IgD-negative memory B cell (primary cell): Measurements from ENCODE around the gene AMHR2. TPM values are rescaled to one million over a fixed set of nuclear protein-coding genes. Genes with fewer than 3 reads are reported as not detected.

ENCODE experiments used
- H3K27ac Mint-ChIP-seq, 3 donors: one replicate each; pipeline ENCODE4 v1.8.0; 2020 to 2022; ENCODE audit warnings: mild to moderate bottlenecking in 3 of 3, mixed read lengths in 3 of 3, moderate library complexity in 1 of 3
- H3K27me3 Mint-ChIP-seq: one replicate; pipeline ENCODE4 v1.8.0; 2021; ENCODE audit warnings: mixed read lengths
- H3K36me3 Mint-ChIP-seq: one replicate; pipeline ENCODE4 v1.8.0; 2020; ENCODE audit warnings: mild to moderate bottlenecking, mixed read lengths
- H3K4me1 Mint-ChIP-seq, 3 donors: one replicate each; pipeline ENCODE4 v1.8.0; 2020 to 2022; ENCODE audit warnings: mixed read lengths in 3 of 3, mild to moderate bottlenecking in 1 of 3
- H3K4me3 Mint-ChIP-seq, 4 donors: one replicate each; pipeline ENCODE4 v1.8.0; 2020 to 2022; ENCODE audit warnings: mild to moderate bottlenecking in 4 of 4, mixed read lengths in 4 of 4, moderate library complexity in 3 of 4
- H3K9me3 Mint-ChIP-seq, 3 donors: one replicate each; pipeline ENCODE4 v1.8.0; 2020 to 2021; ENCODE audit warnings: mixed read lengths in 3 of 3, mild to moderate bottlenecking in 1 of 3
- polyA plus RNA-seq: library from polyadenylated mRNA; unstranded; fragments of 300-500 nt; fragmentation: Illumina TruSeq; gene quantifications from one replicate; pipeline ENCODE4 v1.2.3, GENCODE V29; 2021

The AMHR2 gene
- polyA plus RNA-seq, 1 donor from 2014 or later = not detected

GRCh38 chr12:53454707-53455106, 31.1 kb downstream of the AMHR2 start:
- H3K4me3 Mint-ChIP-seq = peak overlapping the region in 3 of 4 donors; percentile 33 to 76 (median 63)
- no peaks in the 10 kb centered on the region for H3K9me3 Mint-ChIP-seq
- peak overlapping the region in 2 of 3 donors; percentile 16 to 95 for H3K27ac Mint-ChIP-seq
- H3K4me1 Mint-ChIP-seq = peaks cover 19 to 28% (median 22%) of the 10 kb centered on the region in 3 donors
- peaks cover 6% of the 10 kb centered on the region for H3K36me3 Mint-ChIP-seq
- no peaks in the 10 kb centered on the region for H3K27me3 Mint-ChIP-seq

DNA sequence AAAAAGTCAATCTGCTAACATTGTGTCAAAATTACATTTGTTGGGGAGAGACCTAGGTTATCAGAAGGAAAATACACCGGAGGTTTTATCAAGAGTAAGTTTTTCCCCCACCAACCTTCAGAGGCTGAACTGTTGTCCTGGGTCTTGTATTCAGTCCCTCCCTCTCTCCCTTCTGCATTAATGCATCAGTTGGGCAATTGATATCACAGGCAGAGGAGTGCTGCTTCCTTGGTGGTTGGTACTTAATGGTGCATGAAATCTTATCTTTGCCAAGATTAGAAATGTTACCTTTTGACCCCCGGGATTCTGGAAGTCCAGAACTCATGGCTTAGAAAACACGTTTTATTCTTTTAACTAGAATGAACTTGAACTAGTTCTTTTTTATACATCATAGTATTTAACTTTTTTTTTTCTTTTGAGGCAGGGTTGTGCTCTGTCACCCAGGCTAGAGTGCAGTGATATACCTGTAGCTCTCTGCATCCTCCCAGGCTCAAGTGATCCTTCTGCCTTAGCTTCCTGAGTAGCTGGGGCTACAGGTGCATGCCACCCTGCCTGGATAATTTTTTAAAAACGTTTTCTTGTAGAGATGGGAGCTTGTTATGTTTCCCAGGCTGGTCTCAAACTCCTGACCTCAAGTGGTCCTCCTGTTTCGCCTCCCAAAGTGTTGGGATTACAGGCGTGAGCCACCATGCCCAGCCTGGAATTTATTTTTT, 33.2 kb downstream of the AMHR2 start:
- H3K4me1 Mint-ChIP-seq = peaks cover 16 to 24% (median 22%) of the 10 kb centered on the region in 3 donors
- H3K27me3 Mint-ChIP-seq = no peaks in the 10 kb centered on the region
- H3K36me3 Mint-ChIP-seq = peaks cover 6% of the 10 kb centered on the region
- no peaks in the 10 kb centered on the region for H3K9me3 Mint-ChIP-seq
- peak overlapping the region in 1 of 4 donors; percentile 69 for H3K4me3 Mint-ChIP-seq
- H3K27ac Mint-ChIP-seq = no peak overlapping the region

GRCh38 chr12:53459097-53459496, 35.4 kb downstream of the AMHR2 start:
- peaks cover 7 to 22% (median 10%) of the 10 kb centered on the region in 3 donors for H3K4me1 Mint-ChIP-seq

GRCh38 chr12:53461059-53461458, 37.4 kb downstream of the AMHR2 start:
- H3K27ac Mint-ChIP-seq = peak overlapping the region in 2 of 3 donors; percentile 46 to 67
- peak overlapping the region in 1 of 4 donors; percentile 34 for H3K4me3 Mint-ChIP-seq
- no peaks in the 10 kb centered on the region for H3K9me3 Mint-ChIP-seq
- no peaks in the 10 kb centered on the region for H3K36me3 Mint-ChIP-seq
- peaks cover 0 to 15% (median 3%) of the 10 kb centered on the region in 3 donors for H3K4me1 Mint-ChIP-seq
- no peaks in the 10 kb centered on the region for H3K27me3 Mint-ChIP-seq

More at GRCh38 chr12:53459097-53459496, 35.4 kb downstream of the AMHR2 start:
- no peak overlapping the region for H3K4me3 Mint-ChIP-seq
- no peak overlapping the region for H3K27ac Mint-ChIP-seq
- H3K27me3 Mint-ChIP-seq = no peaks in the 10 kb centered on the region
- H3K9me3 Mint-ChIP-seq = no peaks in the 10 kb centered on the region
- peaks cover 4% of the 10 kb centered on the region for H3K36me3 Mint-ChIP-seq

DNA sequence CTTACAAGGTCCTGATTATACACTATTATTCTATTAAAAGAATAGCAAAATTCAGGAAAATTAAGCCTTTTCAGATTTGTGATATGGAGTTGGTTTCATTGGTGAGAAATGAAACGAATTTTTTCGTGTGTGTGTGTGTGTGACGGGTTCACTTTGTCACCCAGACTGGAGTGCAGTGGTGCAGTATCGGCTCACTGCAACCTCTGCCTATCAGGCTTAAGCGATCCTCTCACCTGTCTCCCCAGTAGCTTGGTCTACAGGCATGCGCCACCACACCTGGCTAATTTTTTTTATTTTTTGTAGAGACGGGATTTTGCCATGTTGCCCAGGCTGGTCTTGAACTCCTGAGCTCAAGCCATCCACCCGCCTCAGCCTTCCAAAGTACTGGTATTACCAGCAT, 37.9 kb downstream of the AMHR2 start:
- Mint-ChIP-seq H3K36me3 (peaks cover 2% of the 10 kb centered on the region), H3K4me1 (peaks cover 0 to 15% (median 3%) of the 10 kb centered on the region in 3 donors), H3K27me3 (no peaks in the 10 kb centered on the region), H3K27ac (no peak overlapping the region), H3K9me3 (no peaks in the 10 kb centered on the region), H3K4me3 (no peak overlapping the region)

DNA sequence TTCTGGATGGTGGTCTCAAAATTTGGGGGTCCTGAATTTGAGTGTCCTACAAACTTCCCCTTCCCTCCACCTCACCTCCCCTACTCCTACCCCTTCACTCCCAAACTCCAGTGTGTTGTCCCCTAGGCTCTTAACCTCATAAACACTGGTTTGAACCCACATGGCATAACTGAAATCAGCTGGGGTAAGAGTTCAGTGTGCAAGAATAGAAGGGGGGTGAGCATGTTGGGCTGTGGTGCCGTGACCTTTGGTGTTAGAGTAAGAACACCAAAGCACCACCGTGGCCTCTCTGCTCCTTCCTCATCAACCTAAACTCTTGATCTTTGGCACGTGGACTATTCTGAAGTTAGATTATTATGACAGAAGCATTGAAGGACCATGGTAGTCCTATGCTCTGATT, 39.3 kb downstream of the AMHR2 start:
- no peak overlapping the region for H3K27ac Mint-ChIP-seq
- no peaks in the 10 kb centered on the region for H3K27me3 Mint-ChIP-seq
- peaks cover 2% of the 10 kb centered on the region for H3K36me3 Mint-ChIP-seq
- H3K4me1 Mint-ChIP-seq = peaks cover 0 to 15% (median 3%) of the 10 kb centered on the region in 3 donors
- H3K9me3 Mint-ChIP-seq = no peaks in the 10 kb centered on the region
- no peak overlapping the region for H3K4me3 Mint-ChIP-seq

GRCh38 chr12:53463802-53464560, 40.3 kb downstream of the AMHR2 start:
- H3K27ac Mint-ChIP-seq = peak overlapping the region in 1 of 3 donors; percentile 56

GRCh38 chr12:53464685-53465418, 41.2 kb downstream of the AMHR2 start:
- H3K27me3 Mint-ChIP-seq = no peaks in the 10 kb centered on the region
- no peaks in the 10 kb centered on the region for H3K9me3 Mint-ChIP-seq
- H3K4me1 Mint-ChIP-seq = peaks cover 0 to 15% (median 6%) of the 10 kb centered on the region in 3 donors
- peaks cover 2% of the 10 kb centered on the region for H3K36me3 Mint-ChIP-seq
- no peak overlapping the region for H3K4me3 Mint-ChIP-seq
- peak overlapping the region in 1 of 3 donors; percentile 63 for H3K27ac Mint-ChIP-seq

More at GRCh38 chr12:53463802-53464560, 40.3 kb downstream of the AMHR2 start:
- Mint-ChIP-seq H3K9me3 (no peaks in the 10 kb centered on the region), H3K36me3 (peaks cover 2% of the 10 kb centered on the region), H3K4me1 (peaks cover 0 to 15% (median 6%) of the 10 kb centered on the region in 3 donors), H3K27me3 (no peaks in the 10 kb centered on the region), H3K4me3 (no peak overlapping the region)

GRCh38 chr12:53465679-53466078, 42.0 kb downstream of the AMHR2 start:
- Mint-ChIP-seq H3K27ac (no peak overlapping the region), H3K4me1 (peaks cover 0 to 9% (median 5%) of the 10 kb centered on the region in 3 donors), H3K27me3 (no peaks in the 10 kb centered on the region), H3K4me3 (peak overlapping the region in 2 of 4 donors; percentile 5 to 25), H3K36me3 (peaks cover 2% of the 10 kb centered on the region), H3K9me3 (no peaks in the 10 kb centered on the region)

- peaks cover 2 to 8% (median 5%) of the 10 kb centered on the region in 3 donors for H3K4me1 Mint-ChIP-seq
- H3K4me3 Mint-ChIP-seq = no peak overlapping the region
- H3K9me3 Mint-ChIP-seq = no peaks in the 10 kb centered on the region
- peaks cover 2% of the 10 kb centered on the region for H3K36me3 Mint-ChIP-seq
- no peaks in the 10 kb centered on the region for H3K27me3 Mint-ChIP-seq
- H3K27ac Mint-ChIP-seq = no peak overlapping the region
Observed at GRCh38 chr12:53466640-53467039, 43.0 kb downstream of the AMHR2 start.

GRCh38 chr12:53467082-53467481, 43.4 kb downstream of the AMHR2 start:
- peaks cover 3 to 11% (median 6%) of the 10 kb centered on the region in 3 donors for H3K4me1 Mint-ChIP-seq
- H3K9me3 Mint-ChIP-seq = no peaks in the 10 kb centered on the region
- H3K27ac Mint-ChIP-seq = no peak overlapping the region
- H3K27me3 Mint-ChIP-seq = no peaks in the 10 kb centered on the region
- H3K36me3 Mint-ChIP-seq = peaks cover 2% of the 10 kb centered on the region
- no peak overlapping the region for H3K4me3 Mint-ChIP-seq

DNA sequence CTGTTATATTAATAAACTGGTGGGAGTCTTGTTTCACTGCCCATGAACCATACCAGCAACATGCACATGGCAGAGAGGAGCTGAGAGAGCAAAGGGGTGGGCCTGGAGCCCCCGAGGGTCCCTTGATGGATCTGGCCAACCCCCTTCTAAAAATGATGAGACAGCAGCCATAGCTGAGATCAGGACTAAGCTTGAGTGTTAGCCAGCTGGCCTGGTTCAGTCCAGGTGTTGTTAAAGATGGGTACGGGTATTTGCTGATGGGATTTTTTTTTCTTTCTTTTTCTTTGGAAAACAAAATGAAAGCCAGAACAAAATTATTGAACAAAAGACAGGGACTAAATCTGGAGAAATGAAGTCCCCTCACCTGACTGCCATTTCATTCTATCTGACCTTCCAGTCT, 44.2 kb downstream of the AMHR2 start:
- Mint-ChIP-seq H3K4me1 (peaks cover 6 to 10% (median 8%) of the 10 kb centered on the region in 3 donors), H3K27me3 (no peaks in the 10 kb centered on the region), H3K27ac (peak overlapping the region in 2 of 3 donors; percentile 43 to 56), H3K36me3 (peaks cover 2% of the 10 kb centered on the region), H3K4me3 (no peak overlapping the region), H3K9me3 (no peaks in the 10 kb centered on the region)

GRCh38 chr12:53468282-53468681, 44.6 kb downstream of the AMHR2 start:
- H3K27ac Mint-ChIP-seq = peak overlapping the region in 2 of 3 donors; percentile 59 to 83
- H3K36me3 Mint-ChIP-seq = peaks cover 2% of the 10 kb centered on the region

GRCh38 chr12:53472056-53472582, 48.5 kb downstream of the AMHR2 start:
- no peaks in the 10 kb centered on the region for H3K9me3 Mint-ChIP-seq
- no peak overlapping the region for H3K4me3 Mint-ChIP-seq
- H3K36me3 Mint-ChIP-seq = peaks cover 2% of the 10 kb centered on the region
- peak overlapping the region in 1 of 3 donors; percentile 49 for H3K27ac Mint-ChIP-seq
- H3K27me3 Mint-ChIP-seq = no peaks in the 10 kb centered on the region
- H3K4me1 Mint-ChIP-seq = peaks cover 13 to 19% (median 18%) of the 10 kb centered on the region in 3 donors

More at GRCh38 chr12:53468282-53468681, 44.6 kb downstream of the AMHR2 start:
- Mint-ChIP-seq H3K27me3 (no peaks in the 10 kb centered on the region), H3K4me3 (no peak overlapping the region), H3K9me3 (no peaks in the 10 kb centered on the region), H3K4me1 (peaks cover 6 to 10% (median 8%) of the 10 kb centered on the region in 3 donors)
